ENCODE results near the gene GNG8.

Gene GNG8

DNA sequence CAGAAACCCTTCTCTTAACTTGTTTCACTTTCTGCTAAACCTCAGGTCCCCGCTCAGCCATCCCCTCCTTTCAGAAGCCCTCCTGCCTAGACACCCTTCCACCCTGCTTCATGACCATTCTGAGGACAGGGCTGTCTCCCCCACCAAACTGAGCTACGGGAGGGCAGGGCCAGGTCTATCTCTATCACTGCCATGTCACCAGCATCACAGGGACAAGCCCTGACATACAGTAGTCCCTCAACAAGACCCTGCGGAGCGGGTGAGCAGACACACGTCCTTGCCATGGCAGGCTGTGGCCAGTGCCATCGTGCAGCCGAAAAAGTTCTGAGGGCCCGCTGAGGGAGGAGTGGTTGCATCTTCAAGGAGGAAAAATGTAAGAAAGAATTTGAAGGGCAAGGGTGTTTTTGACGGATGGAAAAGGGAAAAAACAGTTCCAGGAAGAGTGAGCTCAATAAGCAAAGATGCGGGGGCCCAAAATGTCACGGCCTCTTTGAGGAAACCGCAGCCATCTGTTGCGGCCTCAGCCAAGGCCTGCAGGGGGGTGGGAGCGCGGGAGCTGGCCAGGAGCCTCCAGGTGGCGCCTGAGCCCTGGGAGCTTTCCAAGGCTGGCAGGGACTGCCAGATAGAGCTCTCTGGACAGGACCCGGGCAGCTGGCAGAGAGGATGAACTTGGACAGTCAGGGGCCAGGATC lies 19.2 kb downstream of the GNG8 start:
- DNase-seq: peak; percentile 44 to 62

DNA sequence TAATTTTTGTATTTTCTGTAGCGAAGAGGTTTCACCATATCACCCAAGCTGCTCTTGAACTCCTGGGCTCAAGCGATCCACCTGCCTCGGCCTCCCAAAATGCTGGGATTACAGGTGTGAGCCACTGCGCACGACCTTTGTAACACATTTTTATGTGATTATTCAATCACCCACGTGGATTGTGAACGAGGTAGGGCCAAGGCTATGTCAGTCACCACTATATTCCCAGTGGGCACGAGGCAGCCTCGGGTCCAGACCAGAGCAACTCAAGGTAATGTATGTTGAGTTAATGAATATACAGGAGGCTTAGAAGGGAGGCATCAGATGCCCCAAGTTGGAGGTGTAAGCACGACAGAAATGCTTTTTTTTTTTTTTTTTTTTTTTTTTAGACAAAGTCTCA lies 20.0 kb downstream of the GNG8 start:
- no peak for DNase-seq

DNA sequence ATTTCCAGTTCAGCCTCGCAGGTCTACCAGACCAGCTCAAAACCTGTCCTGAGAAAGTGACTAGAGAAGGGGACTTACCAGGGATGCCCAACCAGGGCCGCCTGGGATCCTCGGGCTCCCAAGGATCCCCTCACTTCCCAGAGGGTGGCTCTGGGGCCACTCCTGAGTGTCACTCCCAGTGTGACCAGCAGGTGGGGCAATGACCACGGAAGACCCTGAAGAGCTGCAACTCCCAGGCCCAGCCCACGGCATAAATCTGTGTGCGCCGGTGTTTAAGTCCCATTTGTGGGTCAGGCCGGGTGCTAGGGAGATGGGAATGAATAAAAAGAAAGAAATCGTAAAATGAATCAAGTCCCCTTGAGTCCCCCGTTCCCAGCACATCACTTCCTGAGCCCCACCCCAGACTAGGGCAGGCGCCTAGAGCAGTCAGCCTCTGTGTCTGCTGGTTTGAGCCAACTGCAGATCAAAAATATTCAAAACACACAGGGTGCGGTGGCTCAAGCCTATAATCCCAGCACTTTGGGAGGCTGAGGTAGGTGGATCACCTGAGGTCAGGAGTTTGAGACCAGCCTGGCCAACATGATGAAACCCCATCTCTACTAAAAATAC lies 21.8 kb downstream of the GNG8 start:
- peak; percentile 75 to 84 for DNase-seq

DNA sequence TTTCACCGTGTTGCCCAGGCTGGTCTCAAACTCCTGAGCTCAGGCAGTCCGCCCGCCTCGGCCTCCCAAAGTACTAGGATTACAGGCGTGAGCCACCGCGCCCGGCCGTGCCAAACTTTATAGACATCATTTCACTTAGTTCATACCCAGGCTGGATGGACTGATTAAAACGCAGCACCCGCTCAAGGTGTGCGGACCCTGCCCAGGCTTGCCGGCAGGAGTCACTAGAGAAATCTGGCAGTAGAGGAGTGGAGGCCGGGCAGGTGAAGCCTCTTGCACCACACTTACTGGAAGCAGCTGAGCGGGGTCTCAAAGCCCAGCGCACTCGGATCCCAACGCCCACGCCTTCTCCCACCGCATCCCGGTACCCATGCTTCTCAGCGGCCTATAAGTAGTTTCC lies 22.5 kb downstream of the GNG8 start:
- no peak for DNase-seq

DNA sequence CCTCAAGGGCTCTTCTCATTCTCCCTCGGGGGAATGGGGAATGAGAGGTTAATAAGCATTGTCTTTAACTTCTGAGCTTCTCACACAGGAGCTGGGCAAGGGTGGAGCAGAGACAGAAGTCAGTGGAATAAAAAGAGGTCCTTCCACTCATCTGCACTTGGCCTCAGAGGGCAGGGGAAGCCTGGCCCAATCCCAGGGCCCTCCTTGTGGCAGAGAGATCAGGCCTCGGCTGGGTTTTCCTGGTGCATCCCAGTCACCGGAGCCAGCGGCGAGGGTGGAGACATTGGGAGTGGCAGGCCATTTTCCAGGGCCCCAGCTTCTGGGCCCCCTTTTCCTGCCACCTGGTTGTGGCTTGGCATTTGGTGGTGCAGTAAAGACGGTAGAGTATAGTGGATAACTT lies 24.2 kb downstream of the GNG8 start:
- DNase-seq: no peak

DNA sequence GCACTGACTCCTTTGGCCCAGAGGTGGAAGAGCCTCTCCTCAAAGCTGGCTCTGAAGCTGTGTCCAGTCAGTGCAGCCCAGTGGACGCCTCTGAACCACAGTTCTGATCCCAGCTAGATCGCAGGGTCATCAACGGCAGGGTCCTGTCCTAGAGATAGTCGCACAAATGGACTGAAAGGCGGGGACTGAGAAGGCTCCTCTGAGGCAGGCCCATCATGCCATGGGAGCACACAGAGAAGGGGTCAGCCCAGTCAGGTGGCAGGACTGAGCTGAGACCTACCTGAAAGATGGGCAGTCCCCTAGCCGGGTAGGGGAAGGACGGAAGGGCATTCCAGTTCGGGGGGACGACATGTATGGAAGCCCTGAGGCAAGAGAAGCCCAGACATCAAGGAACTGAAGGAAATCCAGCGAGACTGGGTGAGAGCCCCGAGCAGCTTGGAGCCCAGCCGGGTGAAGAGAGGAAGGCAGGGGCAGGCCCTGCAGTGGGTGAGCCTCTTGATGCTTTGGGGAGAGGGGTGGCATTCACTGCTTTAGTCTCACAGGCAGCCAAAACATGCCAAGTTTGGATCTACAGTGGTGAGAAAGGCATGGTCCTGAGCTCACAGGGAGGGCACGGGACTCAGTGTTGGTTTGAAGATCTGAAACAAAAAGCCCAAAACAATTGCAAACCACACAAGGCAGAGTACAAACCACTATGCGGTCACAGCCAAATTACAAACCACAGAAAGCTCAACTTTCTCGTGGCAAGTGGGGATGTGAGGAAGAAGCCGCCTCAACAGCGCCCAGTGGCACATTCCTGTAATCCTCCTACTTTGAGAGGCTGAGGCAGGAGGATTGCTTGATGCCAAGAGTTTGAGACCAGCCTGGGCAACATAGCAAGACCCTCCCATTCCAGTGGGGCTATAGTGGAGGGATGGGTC lies 24.9 kb downstream of the GNG8 start:
- DNase-seq: no peak

DNA sequence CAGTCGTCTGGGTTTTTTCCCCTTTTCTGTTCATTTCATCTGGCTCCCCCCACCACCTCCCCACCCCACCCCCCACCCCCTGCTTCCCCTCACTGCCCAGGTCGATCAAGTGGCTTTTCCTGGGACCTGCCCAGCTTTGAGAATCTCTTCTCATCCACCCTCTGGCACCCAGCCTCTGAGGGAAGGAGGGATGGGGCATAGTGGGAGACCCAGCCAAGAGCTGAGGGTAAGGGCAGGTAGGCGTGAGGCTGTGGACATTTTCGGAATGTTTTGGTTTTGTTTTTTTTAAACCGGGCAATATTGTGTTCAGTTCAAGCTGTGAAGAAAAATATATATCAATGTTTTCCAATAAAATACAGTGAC lies 25.6 kb downstream of the GNG8 start:
- DNase-seq: no peak

DNA sequence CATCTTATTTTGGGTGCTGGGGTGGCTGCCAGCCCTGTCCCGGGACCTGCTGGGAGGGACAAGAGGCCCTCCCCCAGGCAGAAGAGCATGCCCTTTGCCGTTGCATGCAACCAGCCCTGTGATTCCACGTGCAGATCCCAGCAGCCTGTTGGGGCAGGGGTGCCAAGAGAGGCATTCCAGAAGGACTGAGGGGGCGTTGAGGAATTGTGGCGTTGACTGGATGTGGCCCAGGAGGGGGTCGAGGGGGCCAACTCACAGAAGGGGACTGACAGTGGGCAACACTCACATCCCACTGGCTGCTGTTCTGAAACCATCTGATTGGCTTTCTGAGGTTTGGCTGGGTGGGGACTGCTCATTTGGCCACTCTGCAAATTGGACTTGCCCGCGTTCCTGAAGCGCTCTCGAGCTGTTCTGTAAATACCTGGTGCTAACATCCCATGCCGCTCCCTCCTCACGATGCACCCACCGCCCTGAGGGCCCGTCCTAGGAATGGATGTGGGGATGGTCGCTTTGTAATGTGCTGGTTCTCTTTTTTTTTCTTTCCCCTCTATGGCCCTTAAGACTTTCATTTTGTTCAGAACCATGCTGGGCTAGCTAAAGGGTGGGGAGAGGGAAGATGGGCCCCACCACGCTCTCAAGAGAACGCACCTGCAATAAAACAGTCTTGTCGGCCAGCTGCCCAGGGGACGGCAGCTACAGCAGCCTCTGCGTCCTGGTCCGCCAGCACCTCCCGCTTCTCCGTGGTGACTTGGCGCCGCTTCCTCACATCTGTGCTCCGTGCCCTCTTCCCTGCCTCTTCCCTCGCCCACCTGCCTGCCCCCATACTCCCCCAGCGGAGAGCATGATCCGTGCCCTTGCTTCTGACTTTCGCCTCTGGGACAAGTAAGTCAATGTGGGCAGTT lies 26.2 kb downstream of the GNG8 start:
- no peak for DNase-seq

DNA sequence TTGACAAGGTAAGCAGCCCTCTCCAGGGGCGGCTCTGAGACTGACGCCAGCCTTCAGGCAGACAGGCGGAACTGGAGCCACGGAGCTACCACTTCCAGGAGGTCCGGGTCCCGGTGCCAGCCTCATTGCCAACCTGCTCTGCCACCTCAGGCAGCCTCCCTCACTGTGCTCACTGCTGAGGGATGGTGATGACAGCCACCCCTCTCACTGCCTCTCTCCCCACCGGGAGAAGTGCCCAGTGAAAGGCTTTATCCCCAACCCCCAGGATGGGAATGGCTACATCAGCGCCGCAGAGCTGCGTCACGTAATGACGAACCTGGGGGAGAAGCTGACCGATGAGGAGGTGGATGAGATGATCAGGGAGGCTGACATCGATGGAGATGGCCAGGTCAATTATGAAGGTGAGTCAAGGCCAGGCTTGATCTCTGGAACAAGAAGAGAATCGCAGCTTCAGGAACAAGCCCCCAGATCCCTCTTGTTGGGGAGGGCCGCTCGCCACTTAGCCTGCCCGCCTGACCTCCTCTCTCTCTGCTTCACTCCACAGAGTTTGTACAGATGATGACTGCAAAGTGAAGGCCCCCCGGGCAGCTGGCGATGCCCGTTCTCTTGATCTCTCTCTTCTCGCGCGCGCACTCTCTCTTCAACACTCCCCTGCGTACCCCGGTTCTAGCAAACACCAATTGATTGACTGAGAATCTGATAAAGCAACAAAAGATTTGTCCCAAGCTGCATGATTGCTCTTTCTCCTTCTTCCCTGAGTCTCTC lies 27.2 kb downstream of the GNG8 start:
- DNase-seq: no peak

DNA sequence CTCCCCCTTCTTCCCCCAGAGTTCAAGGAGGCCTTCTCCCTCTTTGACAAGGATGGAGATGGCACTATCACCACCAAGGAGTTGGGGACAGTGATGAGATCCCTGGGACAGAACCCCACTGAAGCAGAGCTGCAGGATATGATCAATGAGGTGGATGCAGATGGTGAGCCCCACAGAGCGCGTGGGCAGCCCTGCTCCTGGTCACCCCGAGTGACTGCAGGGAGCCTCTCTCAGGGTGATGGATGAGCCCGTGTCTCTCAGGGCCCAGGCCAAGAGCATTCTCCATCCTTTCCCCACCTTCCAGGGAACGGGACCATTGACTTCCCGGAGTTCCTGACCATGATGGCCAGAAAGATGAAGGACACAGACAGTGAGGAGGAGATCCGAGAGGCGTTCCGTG lies 27.8 kb downstream of the GNG8 start:
- no peak for DNase-seq

DNA sequence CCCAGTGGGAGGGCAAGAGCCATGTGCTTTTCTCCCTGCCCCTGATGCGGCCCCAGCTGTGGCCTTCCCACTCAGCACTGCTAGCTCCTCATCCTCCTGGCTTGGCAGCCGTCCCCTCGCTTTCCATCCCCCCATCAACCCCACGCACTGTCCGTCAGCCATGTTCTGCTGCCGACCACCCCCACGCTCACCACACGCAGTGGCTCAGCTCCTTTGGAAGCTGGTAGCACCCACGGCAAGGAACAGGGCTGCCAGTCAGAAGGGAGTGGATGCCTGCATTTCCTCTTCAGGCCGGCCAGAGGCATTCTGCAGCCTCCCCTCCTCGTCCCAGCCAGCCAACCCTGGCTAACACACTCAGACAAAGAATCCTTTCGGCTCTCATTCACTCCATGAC lies 28.6 kb downstream of the GNG8 start:
- no peak for DNase-seq

DNA sequence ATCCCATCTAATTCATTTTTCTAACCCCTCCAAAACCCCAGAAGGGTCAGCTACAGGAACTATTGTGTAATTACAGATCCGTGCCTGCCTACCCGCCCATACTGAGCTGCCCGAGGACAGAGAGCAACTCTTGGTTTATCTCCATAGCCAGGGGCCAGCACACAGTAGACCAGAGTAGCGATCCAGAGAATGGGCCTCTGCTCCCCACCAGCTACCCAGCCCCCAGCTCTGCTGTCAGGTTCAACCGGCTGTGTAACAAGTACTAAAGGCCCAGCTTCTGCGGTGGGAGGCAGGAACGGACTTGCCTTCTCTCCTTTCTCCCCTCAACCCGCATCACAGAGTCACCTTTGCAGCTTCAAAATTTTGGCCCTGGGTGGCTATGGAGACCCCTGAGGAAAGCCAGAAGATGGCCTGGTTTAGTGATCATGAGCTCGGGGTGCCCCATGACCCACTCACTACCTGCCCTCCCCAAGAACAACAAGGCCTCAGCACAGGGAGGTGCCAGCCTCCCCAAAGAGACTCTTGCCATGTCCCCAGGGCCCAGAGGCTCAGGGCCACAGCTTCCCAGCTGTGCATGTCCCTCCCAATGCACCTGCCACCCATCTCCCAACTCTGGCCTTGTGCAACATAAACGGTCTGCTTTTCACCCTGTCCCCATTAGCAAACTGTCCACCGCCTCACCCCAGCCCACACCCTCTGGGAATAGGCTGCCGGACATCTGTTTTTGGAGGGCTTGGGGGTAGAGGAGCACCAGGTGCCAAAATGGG lies 29.1 kb downstream of the GNG8 start:
- DNase-seq: no peak

DNA sequence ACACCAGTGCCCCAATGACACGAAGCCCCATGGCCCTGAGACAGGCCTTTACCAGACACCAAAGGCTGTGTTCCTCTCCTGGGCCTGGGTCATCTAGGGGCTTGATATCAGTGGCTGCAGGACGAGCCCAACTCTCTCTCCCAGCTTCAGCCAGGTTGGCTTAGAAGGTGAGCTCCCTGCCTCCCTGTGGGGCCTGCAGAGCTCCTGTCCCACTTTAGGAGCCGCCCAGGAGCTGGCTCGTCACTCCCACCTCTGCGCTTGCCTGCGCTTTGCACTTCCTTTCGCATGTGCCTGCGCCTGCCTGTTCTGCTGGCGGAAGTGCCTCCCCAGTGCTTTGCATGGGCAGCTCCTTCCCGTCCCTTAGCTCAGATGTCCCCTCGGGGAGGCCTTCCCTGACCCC lies 30.0 kb downstream of the GNG8 start:
- no peak for DNase-seq

DNA sequence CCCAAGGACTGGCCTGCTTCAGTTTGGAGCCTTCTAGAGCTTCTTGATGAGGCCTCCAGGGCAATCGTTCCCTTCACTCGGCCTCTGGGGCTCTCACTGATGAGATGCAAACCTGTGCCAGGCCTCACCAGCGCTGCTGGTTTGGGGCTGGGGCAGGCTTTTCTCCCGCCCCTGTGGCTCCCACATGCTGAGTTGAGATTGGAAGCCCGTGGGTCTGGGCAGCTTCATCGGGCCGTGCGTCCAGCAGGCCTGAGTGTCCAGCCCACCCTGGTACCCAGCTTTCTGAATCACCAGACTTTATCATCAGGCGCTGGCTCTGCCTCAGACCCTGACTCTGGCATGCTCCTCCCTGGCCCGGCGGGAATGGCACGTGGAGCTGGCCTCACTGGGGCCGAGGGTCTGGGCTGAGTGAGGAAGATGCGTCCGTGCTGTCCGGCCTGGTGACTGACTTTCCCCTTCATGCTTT lies 30.6 kb downstream of the GNG8 start:
- DNase-seq: no peak

DNA sequence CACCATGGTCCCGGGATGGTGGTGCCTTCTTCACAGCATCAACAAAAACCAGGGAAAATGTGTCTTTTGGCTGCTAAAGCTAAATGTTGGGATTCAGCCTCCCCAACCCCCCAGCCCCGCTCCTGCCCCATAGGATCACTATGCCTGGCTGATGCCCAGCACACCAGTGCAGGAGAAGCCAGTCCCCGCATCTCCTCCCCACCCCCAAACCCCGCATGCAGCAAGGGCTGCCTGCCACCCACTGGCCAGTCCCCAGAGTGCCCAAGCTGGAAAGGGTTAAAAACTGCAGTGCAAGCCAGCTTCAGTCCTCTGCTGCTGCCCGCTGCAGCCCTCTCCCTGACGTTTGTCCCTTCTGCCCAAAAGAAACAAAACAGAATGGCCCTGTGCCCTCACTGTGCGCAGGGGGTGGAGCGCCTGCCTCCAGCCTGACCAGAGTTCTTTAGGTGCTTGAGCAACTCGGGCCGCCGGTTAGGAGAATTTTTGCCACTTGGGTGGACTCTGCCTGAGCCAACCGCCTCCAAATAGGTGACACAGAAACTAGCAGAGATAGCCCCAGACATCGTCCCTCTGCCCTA lies 31.1 kb downstream of the GNG8 start:
- DNase-seq: no peak

DNA sequence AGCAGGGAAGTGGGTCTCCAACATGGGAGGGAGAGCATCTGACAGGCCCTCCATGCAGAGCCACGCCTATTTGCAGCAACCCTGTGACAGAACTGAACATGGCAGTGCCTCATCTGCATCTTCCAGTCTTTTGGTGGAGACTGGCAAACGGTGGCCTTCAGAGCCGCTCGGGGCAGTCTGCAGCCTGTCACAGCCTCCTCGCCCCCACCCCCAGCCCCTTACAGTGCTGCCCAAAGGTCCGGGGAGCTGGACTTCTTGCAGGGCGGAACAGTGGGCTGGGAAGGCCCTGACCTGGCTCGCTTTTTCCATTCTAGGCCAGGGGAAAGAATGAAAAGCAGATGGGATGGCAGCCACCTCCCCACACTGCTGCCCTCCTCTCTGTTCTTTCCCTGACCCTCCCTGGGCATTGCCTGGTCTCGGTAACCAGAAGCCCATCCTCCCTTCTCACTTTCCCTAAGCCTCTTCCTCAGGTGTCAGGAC lies 32.2 kb downstream of the GNG8 start:
- no peak for DNase-seq

DNA sequence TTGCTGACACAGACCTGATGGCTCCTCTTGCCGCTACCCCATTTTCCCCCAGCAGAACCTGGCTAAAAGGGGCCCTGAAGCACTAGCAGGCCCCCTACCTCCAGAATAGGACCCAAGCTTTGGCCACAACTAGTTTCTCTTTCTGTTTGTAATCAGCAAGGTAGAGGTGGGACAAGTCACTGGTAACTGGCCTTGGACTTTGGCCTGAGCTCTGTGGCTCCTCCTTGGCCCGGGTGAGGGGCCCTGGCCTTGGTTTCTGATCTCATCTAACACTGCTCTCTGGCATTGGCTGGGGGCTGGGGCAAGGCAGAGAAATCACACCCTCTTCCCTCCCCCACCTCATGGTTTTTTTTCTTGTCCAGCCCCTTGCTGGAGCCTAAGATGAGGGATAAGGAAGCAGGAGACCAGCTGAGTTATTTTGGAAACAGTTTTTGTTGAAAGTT lies 32.8 kb downstream of the GNG8 start:
- DNase-seq: no peak

DNA sequence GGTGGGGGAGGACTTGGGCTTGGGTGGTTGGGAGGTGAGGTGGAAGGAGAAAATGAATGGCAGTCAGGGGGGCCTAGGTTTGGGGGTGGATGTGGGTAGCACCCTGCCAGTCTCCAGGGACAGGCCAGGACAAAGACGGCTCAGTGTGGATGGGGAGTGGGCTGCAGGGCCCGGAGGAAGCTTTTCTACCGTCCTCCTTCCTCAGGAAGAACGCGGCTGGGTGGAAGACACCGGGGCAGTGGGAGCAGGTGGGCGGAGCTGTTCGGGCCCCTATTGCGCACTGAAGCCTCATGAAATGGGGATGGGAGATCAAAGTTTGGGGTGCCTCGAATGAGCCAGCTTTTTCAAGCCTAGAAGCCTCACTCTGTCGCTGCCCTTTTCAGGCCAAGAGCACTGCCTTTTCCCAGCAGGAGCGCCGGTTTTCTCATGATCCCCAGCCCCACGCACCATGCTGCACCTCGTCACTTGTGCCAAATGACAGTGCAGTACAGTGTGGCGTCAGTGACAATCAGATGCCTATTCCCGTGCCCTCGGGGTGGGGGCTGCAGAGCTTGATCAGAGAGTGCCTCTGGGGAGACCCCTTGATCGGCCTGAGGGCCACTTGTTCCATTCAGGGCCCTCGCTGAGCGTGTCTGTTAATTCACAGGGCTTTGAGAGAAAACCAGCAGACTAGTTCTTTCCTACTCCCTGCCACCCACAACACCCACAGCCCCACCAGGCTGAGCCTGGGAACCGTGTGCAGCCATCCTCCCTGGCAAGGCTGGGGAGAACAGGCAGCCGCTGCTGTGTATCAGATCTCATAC lies 33.4 kb downstream of the GNG8 start:
- DNase-seq: peak; percentile 64 to 71

DNA sequence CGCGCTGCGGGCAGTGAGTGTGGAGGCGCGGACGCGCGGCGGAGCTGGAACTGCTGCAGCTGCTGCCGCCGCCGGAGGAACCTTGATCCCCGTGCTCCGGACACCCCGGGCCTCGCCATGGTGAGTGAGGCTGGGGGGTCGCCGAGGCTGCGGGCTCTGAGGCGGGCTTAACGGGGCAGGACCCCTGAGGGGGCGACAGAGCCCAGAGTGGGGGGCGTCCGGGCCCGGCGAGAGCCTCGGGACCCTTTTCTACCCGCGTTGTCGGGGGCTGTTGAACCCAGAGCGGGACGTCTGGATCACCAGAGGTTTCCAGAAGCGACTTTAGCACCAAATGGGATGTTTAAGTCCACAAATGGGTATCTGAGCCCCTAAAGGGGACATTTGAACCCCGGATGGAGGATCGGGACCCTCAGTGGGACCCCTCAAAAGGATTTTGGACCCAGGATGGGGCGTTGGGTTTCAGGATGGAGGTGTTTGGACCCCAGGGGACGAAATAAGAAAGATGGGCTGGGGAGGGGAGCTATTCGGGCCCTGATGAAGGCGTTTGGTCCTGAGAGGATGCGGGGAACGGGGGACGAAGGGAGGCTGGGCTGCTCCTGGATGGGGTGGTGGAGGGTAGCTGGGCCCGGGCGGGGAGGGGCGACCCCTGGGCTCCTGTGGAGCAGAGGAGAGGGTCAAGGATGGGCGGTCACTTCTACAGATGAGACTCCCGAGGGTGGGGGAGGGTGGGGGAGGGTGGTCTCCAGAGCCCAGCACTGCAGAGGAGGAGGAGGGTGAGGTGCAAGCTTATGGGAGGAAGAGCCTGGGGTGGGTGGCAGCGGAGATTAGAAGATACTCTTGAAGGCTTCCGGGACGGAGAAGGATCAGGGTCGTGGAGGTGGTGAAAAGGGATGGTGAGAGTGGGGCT lies 34.4 kb downstream of the GNG8 start, which contains the start of gene CALM3:
Gene CALM3 (plus strand): TSS at position 13 of the 907 bp plus-strand sequence. CDS start 105 bp downstream, at position 118.
- DNase-seq: no peak

Data from activated CD4-positive, alpha-beta T cell treated with anti-CD3 and anti-CD28 coated beads for 4 hours (primary cell).